Bone marrow (tissue), 2 donors: Measurements from ENCODE around the gene SMARCC1.
"Not testable (repeated sequence)": the region's sequence is repeated elsewhere in the genome, so short reads cannot be mapped to it uniquely, and the experiment has no call there.

Source experiments
- DNase-seq, 2 donors: peaks; one replicate each; lab custom pipeline; 2025; lab: John Stamatoyannopoulos, UW

SMARCC1 gene

DNA sequence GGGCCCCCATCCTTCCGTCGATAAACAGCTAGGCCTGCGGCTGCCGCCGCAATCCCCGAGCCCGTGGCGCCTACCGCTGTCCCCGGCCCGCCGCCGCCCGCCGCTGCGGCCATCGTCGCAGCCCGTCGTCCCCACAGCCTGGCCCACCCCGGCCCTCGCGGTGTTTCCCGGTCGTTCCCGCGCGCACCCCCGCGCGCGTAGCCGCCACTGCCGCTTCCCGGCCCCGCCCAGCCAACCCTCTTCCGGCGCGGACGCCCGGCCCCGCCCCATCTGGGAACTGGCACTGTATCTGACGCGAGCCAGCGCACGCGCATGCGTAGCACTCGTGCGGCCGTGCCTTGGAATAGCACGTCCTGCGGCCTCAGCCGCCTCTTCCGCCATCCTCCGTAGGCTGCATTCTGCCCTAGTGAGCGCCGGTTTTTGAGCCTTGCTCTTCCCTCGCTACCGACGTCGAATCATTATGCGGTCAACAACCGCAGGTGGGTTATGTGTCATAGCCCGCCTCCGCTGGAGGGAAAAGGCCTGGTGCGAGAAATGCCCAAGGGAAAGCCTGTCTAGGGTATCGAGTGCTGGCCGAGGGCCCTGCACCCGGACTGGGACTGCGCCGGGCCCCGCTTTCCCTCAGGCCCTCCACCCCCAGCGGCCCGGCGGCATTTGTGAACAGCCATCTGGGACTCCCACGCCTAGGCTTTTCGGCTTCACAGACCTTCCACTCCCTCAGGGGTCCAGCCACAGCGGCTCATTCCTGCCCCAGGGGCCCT, at the start of gene SMARCC1:
Gene SMARCC1 (minus strand): TSS at position 209 of the 761 bp plus-strand sequence. CDS start 96 bp downstream, at position 113.
- peak; percentile 91 to 94 for DNase-seq

DNA sequence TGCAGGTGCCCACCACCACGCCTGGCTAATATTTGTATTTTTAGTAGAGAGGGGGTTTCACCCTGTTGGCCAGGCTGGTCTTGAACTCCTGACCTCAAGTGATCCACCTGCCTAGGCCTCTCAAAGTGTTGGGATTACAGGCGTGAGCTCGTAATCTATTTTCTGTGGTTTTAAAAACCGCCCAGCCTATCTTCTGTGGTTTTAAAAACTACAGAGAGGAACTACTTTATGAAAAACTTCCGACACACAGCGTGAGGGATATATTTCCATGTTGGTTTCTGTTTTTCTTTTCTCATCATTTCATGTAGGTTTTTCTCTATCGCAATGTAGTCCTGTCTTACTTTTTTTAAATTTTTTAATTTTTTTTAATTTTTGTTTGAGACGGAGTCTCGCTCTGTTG, 47.8 kb upstream of the SMARCC1 start:
- not testable (repeated sequence) for DNase-seq

DNA sequence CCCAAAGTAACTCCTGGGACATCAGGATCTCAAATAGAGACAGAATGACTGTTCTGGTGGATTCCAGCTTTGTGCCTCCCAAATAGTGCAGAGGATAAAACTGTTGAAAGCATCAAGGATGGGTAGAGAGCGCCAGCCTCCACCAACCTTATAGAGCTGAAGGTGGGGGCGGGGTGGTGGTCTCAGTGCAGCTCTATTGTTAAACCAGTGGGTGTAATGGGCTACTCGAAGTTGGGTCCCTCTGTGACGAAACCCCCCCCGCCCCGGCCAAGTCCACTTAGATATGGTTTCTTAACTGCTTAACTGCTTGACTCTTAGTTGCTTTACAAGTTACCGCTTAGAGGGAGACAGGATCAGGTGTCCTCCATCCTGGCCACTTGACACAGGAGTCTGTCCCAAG, 43.9 kb upstream of the SMARCC1 start:
- DNase-seq: no peak

DNA sequence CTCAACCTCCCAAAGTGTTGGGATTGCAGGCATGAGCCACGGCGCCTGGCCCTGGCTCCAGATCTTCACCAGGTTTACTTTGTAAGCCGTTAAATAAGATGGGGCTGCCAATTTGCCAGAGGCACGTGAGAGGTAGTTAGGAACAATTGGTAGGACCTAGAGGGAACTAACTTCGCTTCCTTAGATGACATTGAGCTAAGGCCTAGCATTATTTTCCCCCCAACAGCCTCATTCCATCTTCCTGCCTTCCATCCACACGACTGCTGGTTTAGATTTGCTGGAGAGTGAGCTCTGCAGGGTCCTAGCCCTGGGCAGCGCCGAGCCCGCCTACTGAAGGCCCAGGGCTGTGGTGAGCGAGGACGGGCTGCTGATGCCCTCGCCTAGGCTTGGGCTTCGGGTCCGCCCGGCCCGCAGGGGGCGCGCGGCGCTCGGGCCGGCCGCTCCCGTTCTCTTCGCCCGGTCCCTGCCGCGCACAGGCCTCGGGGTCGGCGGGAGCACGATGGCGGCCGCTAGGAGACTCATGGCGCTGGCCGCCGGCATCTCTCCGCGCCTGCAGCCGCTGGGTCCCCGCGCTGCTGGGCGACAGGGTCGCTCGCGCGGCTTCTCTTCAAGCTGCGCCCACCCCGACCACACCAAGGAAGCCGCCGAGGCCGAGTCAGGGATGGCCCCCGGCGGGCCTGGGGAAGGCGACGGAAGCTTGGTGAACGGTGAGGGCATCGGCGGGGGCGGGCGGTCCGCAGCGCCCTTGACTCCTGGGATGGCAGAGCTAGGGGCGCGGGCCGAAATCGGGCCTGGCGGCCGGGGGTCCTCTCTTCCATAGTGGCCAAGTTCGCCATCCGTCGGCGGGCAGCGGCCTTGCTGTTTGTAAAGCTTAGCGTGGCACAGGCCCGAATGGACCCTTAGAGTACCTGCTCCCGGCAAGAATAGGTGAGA, 43.1 kb upstream of the SMARCC1 start:
- peak; percentile 55 to 56 for DNase-seq

- DNase-seq: no peak
Observed at GRCh38 chr3:47817609-47818008, 35.9 kb upstream of the SMARCC1 start.

- no peak for DNase-seq
Observed at GRCh38 chr3:47813551-47814177, 32.0 kb upstream of the SMARCC1 start.

DNA sequence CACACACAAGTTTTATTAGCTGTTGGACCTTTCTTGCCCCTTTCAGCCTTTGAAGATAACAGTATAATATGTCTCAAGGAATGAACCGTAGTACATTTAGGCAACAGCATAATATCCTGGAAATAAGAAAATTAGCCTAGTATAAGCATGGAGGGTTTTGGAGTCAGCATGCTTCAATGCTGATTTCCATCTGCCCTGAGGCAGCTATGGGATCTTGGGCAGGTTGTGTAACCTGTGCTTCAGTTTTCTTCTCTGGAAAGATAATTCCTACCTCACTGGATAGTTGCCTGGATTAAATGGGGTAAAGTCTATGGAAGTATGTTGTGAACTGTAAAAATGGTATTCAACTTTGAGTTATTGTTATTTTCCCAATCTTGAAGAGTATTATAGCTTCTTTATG, 22.9 kb upstream of the SMARCC1 start:
- DNase-seq: no peak

- DNase-seq: no peak
Observed at GRCh38 chr3:47803480-47804025, 21.9 kb upstream of the SMARCC1 start.

DNA sequence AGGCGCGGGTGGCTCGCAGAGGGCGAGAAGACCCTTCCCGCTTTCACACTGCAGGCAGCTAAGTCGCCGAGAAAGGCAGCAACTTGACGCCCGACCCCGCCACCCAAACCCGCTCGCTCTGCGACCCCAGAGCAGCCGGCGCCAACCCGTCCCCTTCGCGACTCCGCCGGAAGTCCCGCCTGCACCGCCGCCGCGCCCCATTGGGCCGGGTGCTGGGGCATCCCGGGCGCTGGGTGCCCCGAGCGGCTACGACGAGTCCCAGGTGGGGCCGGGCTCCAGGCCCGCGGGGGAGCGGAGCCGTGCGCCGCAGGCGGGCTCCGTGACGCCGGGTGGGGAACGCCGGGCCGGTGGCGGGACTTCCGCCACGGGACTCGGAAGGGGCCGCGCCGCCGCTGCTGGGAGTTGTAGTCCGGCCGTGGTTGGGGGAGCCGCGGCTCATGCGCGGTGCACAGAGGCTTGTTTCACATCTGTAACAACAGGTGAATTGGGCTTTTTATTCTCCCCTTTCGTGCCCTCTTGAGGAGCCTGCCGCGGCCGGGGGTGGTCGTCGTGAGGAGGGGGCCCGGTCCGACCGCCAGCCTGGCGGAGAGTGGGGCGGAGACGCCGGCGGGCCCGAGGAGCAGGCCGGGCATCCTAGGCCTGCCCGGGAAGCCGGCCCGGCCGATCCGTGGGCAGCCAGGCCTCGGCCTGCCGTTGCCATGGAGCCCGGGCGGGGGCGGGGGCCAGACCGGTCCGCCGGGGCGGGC, 21.2 kb upstream of the SMARCC1 start, which contains the start of gene DHX30:
Gene DHX30 (plus strand): TSS at position 405 of the 746 bp plus-strand sequence. CDS start 7,546 bp downstream, outside the sequence.
- peak; percentile 44 to 95 for DNase-seq

GRCh38 chr3:47799733-47800132, 18.0 kb upstream of the SMARCC1 start:
- DNase-seq: no peak

- DNase-seq: no peak
Observed at GRCh38 chr3:47794544-47794943, 12.9 kb upstream of the SMARCC1 start.

- no peak for DNase-seq
Observed at GRCh38 chr3:47792699-47793098, 11.0 kb upstream of the SMARCC1 start.

DNA sequence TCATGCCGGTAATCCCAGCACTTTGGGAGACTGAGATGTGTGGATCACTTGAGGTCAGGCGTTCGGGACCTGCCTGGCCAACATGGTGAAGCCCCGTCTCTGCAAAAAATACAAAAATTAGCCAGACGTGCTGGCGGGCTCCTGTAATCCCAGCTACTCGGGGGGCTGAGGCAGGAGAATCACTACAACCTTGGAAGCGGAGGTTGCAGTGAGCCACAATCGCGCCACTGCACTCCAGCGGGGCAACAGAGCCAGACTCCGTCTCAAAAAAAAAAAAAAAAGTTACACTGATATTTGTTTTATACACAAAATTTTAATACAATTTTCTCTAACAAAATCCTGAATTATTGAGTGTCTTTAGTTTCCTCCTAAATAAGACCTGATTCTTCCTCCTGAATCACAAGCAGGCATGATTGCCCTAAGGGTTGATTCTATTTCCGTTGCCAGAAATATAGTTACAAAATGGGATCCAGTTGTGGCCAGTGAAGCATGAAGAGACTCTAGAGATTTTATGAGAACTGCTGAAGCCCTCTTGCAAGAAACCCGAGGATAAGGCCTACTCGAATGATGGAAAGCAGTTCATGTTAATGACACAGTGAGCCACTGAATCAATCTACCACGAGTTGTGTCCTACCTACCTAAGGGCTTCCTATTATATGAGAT, 9.6 kb upstream of the SMARCC1 start:
- no peak for DNase-seq

GRCh38 chr3:47783673-47784072, 2.0 kb upstream of the SMARCC1 start:
- no peak for DNase-seq

DNA sequence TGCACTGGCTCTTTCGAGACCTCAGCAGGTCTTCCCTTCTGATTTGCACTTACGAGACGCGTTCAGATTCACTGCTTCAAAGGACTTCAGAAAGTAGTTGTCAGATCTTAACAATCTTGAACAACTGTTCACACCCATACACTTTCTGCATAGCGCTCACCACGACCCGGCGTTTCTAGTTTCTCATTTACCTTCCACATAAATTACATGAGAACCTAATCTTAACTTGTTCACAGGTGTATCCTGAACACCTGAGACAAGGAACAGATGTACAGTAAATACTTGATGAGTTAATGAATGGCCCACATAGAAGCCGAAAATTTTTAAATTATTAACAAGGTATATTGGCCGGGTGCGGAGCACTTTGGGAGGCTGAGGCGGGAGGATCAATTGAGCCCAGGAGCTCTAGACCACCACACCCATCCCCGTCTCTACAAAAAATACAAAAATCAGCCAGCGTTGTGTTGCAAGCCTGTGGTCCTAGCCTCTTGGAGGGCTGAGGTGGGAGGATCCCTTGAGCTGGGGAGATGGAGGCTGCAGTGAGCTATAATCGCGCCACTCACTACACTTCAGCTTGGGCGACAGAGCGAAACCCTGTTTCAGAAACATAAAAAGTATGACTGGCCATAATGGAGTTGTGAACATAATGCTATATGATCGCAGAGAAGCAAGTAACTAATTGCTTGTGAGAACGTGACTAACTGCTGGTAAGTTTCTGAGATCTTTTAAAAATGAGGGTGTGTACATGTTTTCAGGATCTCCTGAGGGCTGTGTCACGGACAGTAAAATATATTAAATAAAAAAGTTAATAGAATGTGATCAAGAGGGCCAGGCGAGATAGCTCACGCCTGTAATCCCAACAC, 984 bp upstream of the SMARCC1 start:
- no peak for DNase-seq

DNA sequence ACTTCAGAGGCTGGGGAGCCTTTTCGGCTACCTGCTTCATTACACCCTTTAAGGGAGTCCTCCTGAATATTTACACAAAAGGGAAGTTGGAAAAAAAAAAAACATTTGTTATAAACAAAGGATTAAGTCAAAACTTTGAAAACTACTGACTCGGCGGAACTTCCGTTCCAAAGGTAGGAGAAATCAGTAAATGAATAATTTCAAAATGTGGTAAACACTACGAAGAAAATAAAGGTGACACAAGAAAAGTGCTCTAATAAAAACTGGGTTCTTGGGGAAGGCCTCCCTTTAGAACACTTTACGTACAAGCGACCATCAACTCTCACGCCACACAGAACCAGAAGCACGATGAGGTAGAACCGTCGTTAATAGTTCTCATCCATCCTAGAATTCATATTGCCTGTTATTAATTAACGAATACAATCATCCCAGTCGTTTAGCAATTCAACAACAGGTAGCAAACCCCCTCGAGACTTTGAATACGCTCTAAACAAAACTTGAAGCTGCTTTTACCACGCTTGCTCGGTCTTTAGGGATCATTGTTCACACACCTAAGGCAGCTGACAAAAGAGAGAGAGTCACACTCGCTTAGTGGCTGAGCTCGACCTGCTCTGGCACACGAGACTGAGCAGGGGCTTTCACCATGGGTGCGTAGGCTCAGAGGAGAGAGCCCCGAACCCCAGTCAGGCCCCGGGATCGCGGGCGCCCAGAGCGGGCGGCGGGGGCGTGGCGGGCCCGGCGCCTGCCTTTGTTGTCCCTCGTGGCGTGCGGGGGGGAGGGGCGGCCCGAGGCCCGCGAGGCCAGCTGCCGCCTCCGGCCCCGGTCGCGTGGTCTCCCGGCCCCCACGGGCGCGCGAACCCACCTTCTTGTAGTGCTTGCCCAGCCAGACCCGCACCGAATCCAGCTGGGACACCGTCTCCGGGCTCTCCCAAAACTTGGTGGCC, 680 bp downstream of the SMARCC1 start:
- no peak for DNase-seq

DNA sequence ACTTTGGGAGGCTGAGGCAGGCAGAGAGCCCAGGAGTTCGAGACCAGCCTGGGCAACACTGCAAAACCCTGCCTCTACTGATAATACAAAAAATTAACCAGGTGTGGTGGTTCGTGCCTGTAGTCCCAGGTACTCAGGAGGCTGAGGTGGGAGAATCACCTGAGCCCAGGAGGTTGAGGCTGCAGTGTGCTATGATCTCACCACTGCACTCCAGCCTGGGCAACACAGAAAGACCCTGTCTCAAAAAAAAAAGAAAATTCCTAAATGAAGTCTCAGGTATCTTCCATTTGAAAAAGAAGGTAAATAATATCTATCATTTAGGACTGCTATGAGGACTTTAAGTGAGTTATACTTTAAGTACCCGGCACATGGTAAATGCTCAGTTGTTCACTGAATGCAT, 2.9 kb downstream of the SMARCC1 start:
- no peak for DNase-seq

DNA sequence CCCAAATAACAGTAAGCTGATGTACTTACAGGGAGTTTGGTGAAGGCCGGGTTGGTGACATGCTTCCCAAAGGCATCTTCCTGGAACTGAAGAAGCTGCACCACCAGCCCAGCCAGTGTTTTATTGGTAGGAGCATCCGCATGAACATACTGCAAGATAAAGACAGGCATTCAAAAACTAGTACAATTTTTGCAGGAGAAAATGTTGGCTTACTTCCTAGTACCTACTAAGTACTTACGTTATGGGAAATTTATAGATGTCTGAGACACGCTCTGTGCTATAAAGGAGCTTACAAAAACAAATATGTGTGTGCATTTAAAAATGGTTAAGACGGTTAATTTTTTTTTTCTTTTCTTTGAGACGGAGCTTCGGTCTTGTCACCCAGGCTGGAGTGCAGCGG, 8.9 kb downstream of the SMARCC1 start:
- DNase-seq: no peak

- no peak for DNase-seq
Observed at GRCh38 chr3:47772047-47772446, 9.6 kb downstream of the SMARCC1 start.
